Measurements from ENCODE around the gene SH3RF3. TPM values are rescaled to one million over a fixed set of nuclear protein-coding genes. Genes with fewer than 3 reads are reported as not detected.

SH3RF3 gene
- total and polyA plus RNA-seq, 5 donors, result 5.7 to 8.8 (median 8.1) TPM

DNA sequence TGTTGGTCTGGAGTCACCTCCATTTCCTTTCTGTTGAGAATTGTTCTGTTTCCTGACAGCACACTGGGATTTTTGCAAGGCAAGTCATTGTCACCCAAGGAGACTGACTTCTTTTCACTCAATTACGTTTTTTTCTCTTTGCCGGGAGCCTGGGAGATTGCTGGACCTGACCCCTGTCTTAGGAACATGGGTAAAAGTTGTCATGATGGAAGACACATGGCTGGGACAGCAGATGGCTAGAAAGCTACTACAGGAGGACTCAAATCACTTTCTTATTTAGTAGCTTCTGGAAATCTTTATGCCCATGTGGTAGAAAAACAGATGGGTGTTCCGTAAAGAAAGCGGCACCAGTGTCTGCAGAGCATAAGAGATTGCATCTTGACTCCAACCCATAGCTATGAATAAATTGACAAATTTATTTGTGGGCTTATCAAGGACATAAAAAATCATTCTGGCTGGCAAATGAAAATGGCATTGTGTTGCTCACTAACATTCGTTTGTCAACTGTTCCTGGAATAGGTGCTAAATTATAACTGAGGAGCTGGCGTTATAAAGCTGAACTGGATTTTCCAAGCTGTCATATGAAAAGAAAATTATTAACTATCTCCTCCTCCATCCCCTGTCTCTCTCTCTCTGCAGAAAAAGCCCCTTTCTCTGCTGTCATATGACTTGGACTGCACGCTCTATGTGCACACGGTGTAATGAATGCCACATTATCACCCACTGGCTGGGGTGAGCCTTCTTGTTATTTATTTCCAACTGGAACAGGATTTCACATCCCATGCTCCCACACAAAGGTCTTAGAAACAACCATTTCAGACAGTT, 159.8 kb downstream of the SH3RF3 start:
- Histone ChIP-seq H3K27me3 (ENCODE audit: control insufficient read depth, insufficient read depth) (no peaks in the 10 kb centered on the region), H3K27ac (ENCODE audit: low read length) (no peak overlapping the region), H3K9me3 (ENCODE audit: control insufficient read depth, low read length) (no peaks in the 10 kb centered on the region), H3K4me3 (ENCODE audit: low read length) (no peak overlapping the region), H3K4me1 (ENCODE audit: control insufficient read depth, insufficient read depth, low read length) (peaks cover 15% of the 10 kb centered on the region)
- DNase-seq (no peak), ATAC-seq (no peak)
- 75% methylated on average over 8 of the region's 8 CpGs for WGBS
- intact Hi-C loops (cut with DNase I), result no loop called here

- intact Hi-C loops (cut with DNase I), result no loop called here
- ATAC-seq (no peak), DNase-seq (no peak)
- H3K4me1 ChIP-seq (ENCODE audit: control insufficient read depth, insufficient read depth, low read length), result peaks cover 12% of the 10 kb centered on the region
- WGBS, result 97% methylated on average over 8 of the region's 8 CpGs
- no peaks in the 10 kb centered on the region for H3K9me3 ChIP-seq (ENCODE audit: control insufficient read depth, low read length)
- H3K27me3 ChIP-seq (ENCODE audit: control insufficient read depth, insufficient read depth), result no peaks in the 10 kb centered on the region
- H3K4me3 ChIP-seq (ENCODE audit: low read length), result no peak overlapping the region
- H3K27ac ChIP-seq (ENCODE audit: low read length), result no peak overlapping the region
Measured at GRCh38 chr2:109289504-109290222, 160.7 kb downstream of the SH3RF3 start.

DNA sequence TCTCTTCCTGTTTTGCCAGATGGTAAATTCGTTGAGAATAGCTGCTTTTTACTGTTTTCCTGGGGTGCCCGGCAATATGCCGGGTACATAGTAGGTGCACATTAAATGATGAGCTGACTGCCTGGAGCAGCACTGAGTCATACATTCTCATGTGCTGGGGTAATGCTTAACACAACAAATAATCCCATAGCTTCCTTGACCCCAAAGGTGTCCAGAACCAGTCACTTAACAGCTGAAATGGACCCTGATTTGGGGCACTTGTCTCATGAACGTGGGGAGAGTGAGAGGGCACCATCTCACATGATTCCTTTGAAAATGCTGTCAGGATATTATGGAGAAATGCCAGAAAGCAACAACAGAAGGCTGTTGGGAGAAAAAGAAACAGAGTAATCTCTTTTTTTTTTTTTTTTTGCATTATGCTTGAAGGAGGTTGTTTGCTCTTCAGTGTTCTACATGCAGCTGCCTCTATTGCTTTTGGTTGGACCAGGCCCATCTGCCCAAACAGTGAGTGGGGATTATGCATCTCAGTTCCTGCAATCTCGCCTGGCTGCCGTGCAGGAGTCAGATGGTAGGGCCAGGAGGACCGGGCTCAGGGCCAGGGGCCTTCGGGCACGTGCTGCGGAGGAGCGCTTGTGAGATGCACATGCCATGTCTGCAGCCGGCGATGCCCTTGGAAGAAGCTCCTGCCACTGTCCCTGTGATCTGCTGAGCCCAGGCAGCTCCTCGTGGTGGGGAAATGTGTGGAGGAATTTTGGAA, 162.1 kb downstream of the SH3RF3 start:
- peak; percentile 47 to 69 for ATAC-seq
- no peak overlapping the region for H3K27ac ChIP-seq (ENCODE audit: low read length)
- H3K9me3 ChIP-seq (ENCODE audit: control insufficient read depth, low read length), result no peaks in the 10 kb centered on the region
- no peak overlapping the region for H3K4me3 ChIP-seq (ENCODE audit: low read length)
- WGBS, result 64% methylated on average over 14 of the region's 14 CpGs
- DNase-seq, result peak; percentile 37 to 86 (median 80)
- H3K4me1 ChIP-seq (ENCODE audit: control insufficient read depth, insufficient read depth, low read length), result peaks cover 4% of the 10 kb centered on the region
- no peaks in the 10 kb centered on the region for H3K27me3 ChIP-seq (ENCODE audit: control insufficient read depth, insufficient read depth)
- intact Hi-C loops (cut with DNase I), result no loop called here

GRCh38 chr2:109292386-109292785, 163.4 kb downstream of the SH3RF3 start:
- H3K4me1 ChIP-seq (ENCODE audit: control insufficient read depth, insufficient read depth, low read length), result peaks cover 4% of the 10 kb centered on the region
- intact Hi-C loops (cut with DNase I), result no loop called here
- no peak overlapping the region for H3K27ac ChIP-seq (ENCODE audit: low read length)
- no peak for ATAC-seq
- H3K4me3 ChIP-seq (ENCODE audit: low read length), result no peak overlapping the region
- H3K9me3 ChIP-seq (ENCODE audit: control insufficient read depth, low read length), result no peaks in the 10 kb centered on the region
- no peaks in the 10 kb centered on the region for H3K27me3 ChIP-seq (ENCODE audit: control insufficient read depth, insufficient read depth)
- 73% methylated on average over 5 of the region's 5 CpGs for WGBS
- DNase-seq, result no peak

- Histone ChIP-seq H3K4me1 (ENCODE audit: control insufficient read depth, insufficient read depth, low read length) (peaks cover 4% of the 10 kb centered on the region), H3K27me3 (ENCODE audit: control insufficient read depth, insufficient read depth) (no peaks in the 10 kb centered on the region), H3K27ac (ENCODE audit: low read length) (no peak overlapping the region), H3K4me3 (ENCODE audit: low read length) (no peak overlapping the region), H3K9me3 (ENCODE audit: control insufficient read depth, low read length) (no peaks in the 10 kb centered on the region)
- ATAC-seq (no peak), DNase-seq (no peak)
- WGBS, result 98% methylated on average over 8 of the region's 8 CpGs
- intact Hi-C loops (cut with DNase I), result no loop called here
Measured at GRCh38 chr2:109293663-109294062, 164.7 kb downstream of the SH3RF3 start.

DNA sequence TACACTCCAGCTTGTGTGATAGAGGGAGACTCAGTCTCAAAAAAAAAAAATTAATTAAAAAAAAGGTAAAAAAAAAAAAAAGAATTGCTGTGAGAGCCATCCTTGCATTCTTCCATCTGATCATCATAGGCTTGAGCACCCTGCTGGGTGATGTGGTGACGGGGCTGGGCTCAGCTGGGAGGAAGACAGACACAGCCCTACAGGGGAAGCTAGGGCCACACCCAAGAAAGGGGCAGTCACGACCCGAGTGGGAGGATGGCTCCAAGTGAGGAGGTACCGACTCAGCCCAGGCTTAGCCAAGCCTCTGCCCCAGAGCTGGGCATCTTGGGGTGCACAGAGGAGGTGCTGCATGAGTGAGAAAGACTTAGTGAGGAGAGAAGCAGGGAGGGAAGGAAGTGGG, 165.5 kb downstream of the SH3RF3 start:
- no peak for ATAC-seq
- no peaks in the 10 kb centered on the region for H3K4me1 ChIP-seq (ENCODE audit: control insufficient read depth, insufficient read depth, low read length)
- H3K4me3 ChIP-seq (ENCODE audit: low read length), result no peak overlapping the region
- H3K27me3 ChIP-seq (ENCODE audit: control insufficient read depth, insufficient read depth), result no peaks in the 10 kb centered on the region
- 83% methylated on average over 4 of the region's 4 CpGs for WGBS
- no peak overlapping the region for H3K27ac ChIP-seq (ENCODE audit: low read length)
- no peak for DNase-seq
- intact Hi-C loops (cut with DNase I), result no loop called here
- no peaks in the 10 kb centered on the region for H3K9me3 ChIP-seq (ENCODE audit: control insufficient read depth, low read length)

DNA sequence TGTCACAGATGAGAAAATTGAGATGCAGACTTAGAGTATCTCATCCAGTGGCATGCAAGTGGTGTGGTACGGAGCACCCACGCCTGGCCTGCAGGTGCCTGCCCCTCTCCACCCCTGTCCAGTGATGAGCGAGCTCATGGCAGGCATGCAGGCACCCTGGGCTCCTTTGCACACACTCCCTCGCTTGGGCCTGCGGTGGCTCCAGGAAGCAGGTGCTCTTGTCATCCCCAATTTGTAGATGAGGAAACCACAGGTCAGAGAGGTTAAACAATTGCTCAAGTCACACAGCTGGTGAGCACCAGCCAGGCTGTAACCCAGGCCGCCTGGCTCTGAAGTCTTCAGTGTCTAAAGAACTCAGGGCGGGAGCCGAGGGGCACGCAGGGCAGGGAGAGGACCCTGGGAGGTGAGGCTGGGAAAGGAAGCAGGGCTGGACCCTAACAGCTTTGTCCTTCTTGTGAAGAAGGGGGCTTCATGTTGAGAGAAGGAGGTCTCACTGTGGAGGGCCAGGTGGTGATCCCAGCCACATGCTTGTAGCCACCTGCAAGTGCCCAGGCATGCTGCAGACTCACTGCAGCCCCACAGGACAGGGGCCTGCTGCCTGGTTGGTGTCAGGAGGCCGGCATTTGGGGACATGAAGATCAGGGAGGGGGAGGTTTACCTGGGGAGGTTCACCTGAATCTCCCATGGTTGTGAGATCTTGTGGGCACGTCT, 166.2 kb downstream of the SH3RF3 start:
- WGBS, result 91% methylated on average over 11 of the region's 11 CpGs

GRCh38 chr2:109295781-109296117, 166.7 kb downstream of the SH3RF3 start:
- intact Hi-C loops (cut with DNase I), result no loop called here
- no peaks in the 10 kb centered on the region for H3K27me3 ChIP-seq (ENCODE audit: control insufficient read depth, insufficient read depth)
- no peak overlapping the region for H3K27ac ChIP-seq (ENCODE audit: low read length)
- H3K9me3 ChIP-seq (ENCODE audit: control insufficient read depth, low read length), result no peaks in the 10 kb centered on the region
- H3K4me3 ChIP-seq (ENCODE audit: low read length), result no peak overlapping the region
- ATAC-seq (no peak), DNase-seq (no peak)
- 90% methylated on average over 4 of the region's 4 CpGs for WGBS
- no peaks in the 10 kb centered on the region for H3K4me1 ChIP-seq (ENCODE audit: control insufficient read depth, insufficient read depth, low read length)

More for the DNA sequence above, 166.2 kb downstream of the SH3RF3 start:
- no peak overlapping the region for H3K4me3 ChIP-seq (ENCODE audit: low read length)
- no peaks in the 10 kb centered on the region for H3K27me3 ChIP-seq (ENCODE audit: control insufficient read depth, insufficient read depth)
- no peaks in the 10 kb centered on the region for H3K9me3 ChIP-seq (ENCODE audit: control insufficient read depth, low read length)
- no peaks in the 10 kb centered on the region for H3K4me1 ChIP-seq (ENCODE audit: control insufficient read depth, insufficient read depth, low read length)
- DNase-seq, result no peak
- intact Hi-C loops (cut with DNase I), result no loop called here
- no peak for ATAC-seq
- H3K27ac ChIP-seq (ENCODE audit: low read length), result no peak overlapping the region

- DNase-seq (peak in 1 of 3 donors; percentile 44), ATAC-seq (peak in 1 of 2 donors; percentile 5)
- no peak overlapping the region for H3K27ac ChIP-seq (ENCODE audit: low read length)
- intact Hi-C loops (cut with DNase I), result no loop called here
- no peaks in the 10 kb centered on the region for H3K9me3 ChIP-seq (ENCODE audit: control insufficient read depth, low read length)
- no peaks in the 10 kb centered on the region for H3K4me1 ChIP-seq (ENCODE audit: control insufficient read depth, insufficient read depth, low read length)
- H3K27me3 ChIP-seq (ENCODE audit: control insufficient read depth, insufficient read depth), result no peaks in the 10 kb centered on the region
- 91% methylated on average over 11 of the region's 11 CpGs for WGBS
- H3K4me3 ChIP-seq (ENCODE audit: low read length), result no peak overlapping the region
Measured at GRCh38 chr2:109297566-109298490, 168.8 kb downstream of the SH3RF3 start.

DNA sequence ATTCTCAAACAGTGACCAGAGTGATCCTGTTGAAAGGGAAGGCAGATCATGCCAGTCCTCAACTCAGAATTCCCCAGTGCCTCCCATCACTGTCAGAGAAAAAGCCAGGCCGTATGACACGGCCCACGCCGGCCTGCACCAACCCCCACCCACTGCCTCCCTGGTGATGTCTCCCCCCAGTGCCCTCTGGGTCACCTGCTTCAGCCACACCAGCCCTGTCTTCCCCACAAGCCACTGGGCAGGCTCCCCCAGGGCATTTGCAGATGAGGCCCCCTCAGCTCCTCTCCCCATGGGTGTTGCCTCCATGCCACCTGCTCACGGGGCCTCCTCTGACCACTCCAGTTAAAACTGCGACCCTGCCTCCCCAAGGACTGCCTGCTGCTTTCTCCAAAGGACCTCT, 169.8 kb downstream of the SH3RF3 start:
- Histone ChIP-seq H3K4me1 (ENCODE audit: control insufficient read depth, insufficient read depth, low read length) (no peaks in the 10 kb centered on the region), H3K27me3 (ENCODE audit: control insufficient read depth, insufficient read depth) (no peaks in the 10 kb centered on the region), H3K27ac (ENCODE audit: low read length) (no peak overlapping the region), H3K9me3 (ENCODE audit: control insufficient read depth, low read length) (no peaks in the 10 kb centered on the region), H3K4me3 (ENCODE audit: low read length) (no peak overlapping the region)
- no peak for DNase-seq
- 88% methylated on average over 6 of the region's 6 CpGs for WGBS
- intact Hi-C loops (cut with DNase I), result no loop called here
- ATAC-seq, result no peak
